Uterus (tissue), 4 donors: Measurements from ENCODE around the gene VCL. TPM values are rescaled to one million over a fixed set of nuclear protein-coding genes. Genes with fewer than 3 reads are reported as not detected.
A peak's percentile ranks its signal among the peaks of the same experiment; 100 is the strongest.

Experiments used
- DNase-seq, 2 donors: peaks; one replicate each; pipeline ENCODE4 v3.0.0-alpha.2; 2019 to 2020
- H3K27ac ChIP-seq, 2 donors: fragments of 200-600 bp; sonication (generic); 1 replicate in 1 of 2; 2 replicates in 1 of 2; pipeline ENCODE4 v1.5.1; 2016 to 2018
- H3K27me3 ChIP-seq, 2 donors: fragments of 200-600 bp; sonication (generic); one replicate each; pipeline ENCODE4 v1.5.1; 2018 to 2019; ENCODE audit warnings: control low read depth in 1 of 2
- H3K36me3 ChIP-seq, 2 donors: fragments of 200-600 bp; sonication (generic); one replicate each; pipeline ENCODE4 v1.5.1; 2019; ENCODE audit warnings: control low read depth in 1 of 2
- H3K4me1 ChIP-seq, 2 donors: fragments of 200-600 bp; sonication (generic); one replicate each; pipeline ENCODE4 v1.5.1; 2018 to 2019; ENCODE audit warnings: control low read depth in 1 of 2
- H3K4me3 ChIP-seq, 2 donors: fragments of 200-600 bp; sonication (generic); 1 replicate in 1 of 2; 2 replicates in 1 of 2; pipeline ENCODE4 v1.5.1; 2018 to 2019; ENCODE audit warnings: mild to moderate bottlenecking in 1 of 2
- H3K9me3 ChIP-seq, 2 donors: fragments of 200-600 bp; sonication (generic); one replicate each; pipeline ENCODE4 v1.5.1; 2019; ENCODE audit warnings: control low read depth in 1 of 2
- CTCF ChIP-seq, 4 experiments: fragments of 200-600 bp in 2 of 4; fragments of 450-650 bp in 2 of 4; sonication (generic) in 2 of 4; IDR thresholded peaks; one replicate each; pipeline ENCODE4 v1.5.1; 2016 to 2019; ENCODE audit warnings: antibody characterized with exemption in 4 of 4, mild to moderate bottlenecking in 2 of 4, moderate library complexity in 1 of 4
- POLR2A ChIP-seq, 2 donors: fragments of 450-650 bp; IDR thresholded peaks; one replicate each; pipeline ENCODE4 v1.6.1; 2016; ENCODE audit warnings: antibody characterized with exemption in 2 of 2, mild to moderate bottlenecking in 1 of 2, moderate library complexity in 1 of 2
- intact Hi-C: fragments of 100-400 bp; cut with DNase I; formaldehyde crosslinking; loops from one replicate; pipeline ENCODE4 v1.15.1; 2023; ENCODE audit warnings: low total_unique reads
- total RNA-seq, 4 donors: library from RNA; depleted of rRNA in 3 of 4; stranded (reverse); fragments of >200 nt in 3 of 4; gene quantifications; one replicate each; pipeline versions ENCODE4 v1.1.0 to v1.2.4, GENCODE V29; 2014 to 2023
- donor health status: DM: yes; HTN: yes; CAD: no.

VCL gene
- total RNA-seq, 4 donors from 2014 or later = 77.4 to 313 (median 215) TPM

GRCh38 chr10:74063256-74063655 lies 65.3 kb downstream of the VCL start:
- Histone ChIP-seq H3K9me3 (peaks cover 0 to 5% of the 10 kb centered on the region in 2 donors), H3K36me3 (no peaks in the 10 kb centered on the region), H3K27ac (no peak overlapping the region), H3K27me3 (no peaks in the 10 kb centered on the region), H3K4me1 (peaks cover 1 to 5% of the 10 kb centered on the region in 2 donors), H3K4me3 (no peak overlapping the region)
- intact Hi-C loops = no loop called here
- no peak for DNase-seq
- no peak for TF ChIP-seq CTCF (IDR thresholded peaks at IDR 0.05)
- TF ChIP-seq POLR2A (IDR thresholded peaks at IDR 0.05) = no peak

- peaks cover 0 to 6% of the 10 kb centered on the region in 2 donors for H3K4me1 ChIP-seq
- peak in 1 of 2 donors; percentile 51 for DNase-seq
- no peak for TF ChIP-seq CTCF (IDR thresholded peaks at IDR 0.05)
- TF ChIP-seq POLR2A (IDR thresholded peaks at IDR 0.05) = no peak
- H3K4me3 ChIP-seq = no peak overlapping the region
- H3K27me3 ChIP-seq = no peaks in the 10 kb centered on the region
- no peaks in the 10 kb centered on the region for H3K36me3 ChIP-seq
- no peak overlapping the region for H3K27ac ChIP-seq
- intact Hi-C loops = no loop called here
- peaks cover 0 to 5% of the 10 kb centered on the region in 2 donors for H3K9me3 ChIP-seq
Observed at GRCh38 chr10:74067373-74068352, 69.7 kb downstream of the VCL start.

- intact Hi-C loops = loop anchor here (10.0 kb wide), 2 partner anchors 66 to 116 kb away; no protein-coding TSS in a partner anchor
- H3K9me3 ChIP-seq = no peaks in the 10 kb centered on the region
- peaks cover 0 to 6% of the 10 kb centered on the region in 2 donors for H3K4me1 ChIP-seq
- TF ChIP-seq POLR2A (IDR thresholded peaks at IDR 0.05) = no peak
- no peak for TF ChIP-seq CTCF (IDR thresholded peaks at IDR 0.05)
- DNase-seq = no peak
- H3K4me3 ChIP-seq = no peak overlapping the region
- H3K36me3 ChIP-seq = no peaks in the 10 kb centered on the region
- no peaks in the 10 kb centered on the region for H3K27me3 ChIP-seq
- no peak overlapping the region for H3K27ac ChIP-seq
Observed at GRCh38 chr10:74071157-74071556, 73.2 kb downstream of the VCL start.

- TF ChIP-seq CTCF (IDR thresholded peaks at IDR 0.05) (no peak), POLR2A (IDR thresholded peaks at IDR 0.05) (no peak)
- H3K4me3 ChIP-seq = no peak overlapping the region
- intact Hi-C loops = loop anchor here (10.0 kb wide), 2 partner anchors 68 to 118 kb away; no protein-coding TSS in a partner anchor
- no peaks in the 10 kb centered on the region for H3K36me3 ChIP-seq
- peaks cover 0 to 6% of the 10 kb centered on the region in 2 donors for H3K4me1 ChIP-seq
- no peak overlapping the region for H3K27ac ChIP-seq
- no peak for DNase-seq
- H3K9me3 ChIP-seq = no peaks in the 10 kb centered on the region
- H3K27me3 ChIP-seq = no peaks in the 10 kb centered on the region
Observed at GRCh38 chr10:74072503-74072902, 74.6 kb downstream of the VCL start.

GRCh38 chr10:74075906-74076305 lies 78.0 kb downstream of the VCL start:
- TF ChIP-seq POLR2A (IDR thresholded peaks at IDR 0.05) (no peak), CTCF (IDR thresholded peaks at IDR 0.05) (no peak)
- no peak overlapping the region for H3K27ac ChIP-seq
- intact Hi-C loops = loop anchor here (10.0 kb wide), 2 partner anchors 71 to 121 kb away; no protein-coding TSS in a partner anchor

More at GRCh38 chr10:74075906-74076305, 78.0 kb downstream of the VCL start:
- no peak overlapping the region for H3K4me3 ChIP-seq
- H3K9me3 ChIP-seq = no peaks in the 10 kb centered on the region
- no peak for DNase-seq
- no peaks in the 10 kb centered on the region for H3K4me1 ChIP-seq
- no peaks in the 10 kb centered on the region for H3K27me3 ChIP-seq
- H3K36me3 ChIP-seq = no peaks in the 10 kb centered on the region
